Measurements from ENCODE around the gene SLC27A6. TPM values are rescaled to one million over a fixed set of nuclear protein-coding genes. Genes with fewer than 3 reads are reported as not detected.

The SLC27A6 gene
- polyA plus RNA-seq, 1 donor (not counting 4 experiments of a cell fraction or from before 2014, with no cell fraction given): 0.80 TPM

DNA sequence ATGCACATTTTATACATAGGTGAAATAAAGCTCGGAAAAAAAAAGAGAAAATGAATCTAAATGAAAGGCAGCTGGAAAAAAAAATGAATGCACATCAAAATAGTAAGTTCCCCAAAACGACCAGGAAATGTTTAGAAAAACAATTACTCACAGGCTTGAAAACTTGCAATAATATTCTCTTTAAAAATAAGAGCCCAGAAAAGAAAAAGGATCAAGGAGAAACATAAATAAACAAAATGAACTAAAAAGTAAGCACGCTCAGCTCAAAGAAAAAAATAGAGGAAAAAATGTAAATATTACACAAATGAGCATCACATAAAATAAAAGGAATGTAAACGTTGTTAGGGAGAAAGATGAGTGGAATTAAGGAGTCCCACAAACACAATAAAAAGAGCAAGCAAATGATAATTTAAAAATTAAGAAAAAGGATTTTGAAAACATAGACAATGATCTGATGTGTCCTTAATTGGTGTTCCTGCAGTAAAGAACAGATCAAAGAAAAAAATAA is 54.2 kb downstream of the SLC27A6 start:
- Histone ChIP-seq H3K27me3 (ENCODE audit: control insufficient read depth, extremely low read depth, insufficient read depth, low read length) (no peaks in the 10 kb centered on the region), H3K9me1 (ENCODE audit: control insufficient read depth, extremely low read depth, insufficient read depth, low read length) (no peaks in the 10 kb centered on the region), H3K9ac (ENCODE audit: control insufficient read depth, extremely low read depth, insufficient read depth, low read length) (no peak overlapping the region), H3K4me3 (ENCODE audit: control insufficient read depth in 2 of 3, extremely low read depth in 1 of 3, insufficient read depth in 2 of 3, low read depth in 1 of 3, low read length in 3 of 3) (no peak overlapping the region), H3K4me1 (ENCODE audit: control insufficient read depth, extremely low read depth, insufficient read depth, low read length) (no peaks in the 10 kb centered on the region), H4K20me1 (ENCODE audit: control insufficient read depth, extremely low read depth, insufficient read depth, low read length) (no peaks in the 10 kb centered on the region), H3K4me2 (ENCODE audit: control insufficient read depth, extremely low read depth, insufficient read depth, low read depth, low read length) (no peak overlapping the region), H3K36me3 (ENCODE audit: control insufficient read depth in 2 of 2, extremely low read depth in 1 of 2, insufficient read depth in 2 of 2, low read length in 2 of 2) (no peaks in the 10 kb centered on the region), H3K79me2 (ENCODE audit: control insufficient read depth, insufficient read depth, low read length) (no peaks in the 10 kb centered on the region), H3K9me3 (ENCODE audit: control insufficient read depth, low read depth, low read length) (no peaks in the 10 kb centered on the region), H2AFZ (ENCODE audit: control insufficient read depth, low read length) (no peak overlapping the region), H3K27ac (ENCODE audit: control insufficient read depth, insufficient read depth, low read length) (no peak overlapping the region)
- FAIRE-seq (no peak), DNase-seq (ENCODE audit: low read depth, low spot score) (no peak)
- TF ChIP-seq EZH2 (IDR thresholded peaks at IDR 0.05; ENCODE audit: low read length) (no peak), CTCF (optimal IDR thresholded peaks at IDR 0.05 in 1 of 3, IDR thresholded peaks at IDR 0.05 in 1 of 3, conservative IDR thresholded peaks at IDR 0.05 in 1 of 3; ENCODE audit: extremely low read depth in 1 of 3, insufficient read depth in 2 of 3, low read length in 3 of 3) (no peak)
- dilution Hi-C loops (cut with MboI; ENCODE audit: extremely low pct_ligation_motif_present, low sequenced_read_pairs): no loop called here

DNA sequence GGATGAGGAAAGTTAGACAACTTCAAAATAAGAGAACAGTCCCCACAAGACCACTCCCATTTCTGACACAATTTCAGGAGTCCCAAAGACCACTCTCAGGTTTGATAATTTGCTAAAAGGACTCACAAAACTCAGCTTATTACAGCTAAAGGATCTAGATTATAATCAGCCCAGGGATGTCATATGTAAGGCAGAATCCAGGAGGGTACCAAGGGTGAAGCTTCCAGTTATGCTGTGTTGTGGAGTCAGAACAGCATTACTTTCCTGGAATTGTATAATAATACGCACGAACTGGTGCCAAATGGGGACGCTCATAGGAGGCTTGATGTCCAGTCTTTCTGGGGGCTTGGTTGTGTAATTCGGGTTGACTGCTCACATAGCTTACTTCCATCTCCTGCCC is 55.4 kb downstream of the SLC27A6 start:
- no peak for FAIRE-seq

More for the DNA sequence above, 55.4 kb downstream of the SLC27A6 start:
- H3K4me3 ChIP-seq (ENCODE audit: control insufficient read depth in 2 of 3, extremely low read depth in 1 of 3, insufficient read depth in 2 of 3, low read depth in 1 of 3, low read length in 3 of 3): no peak overlapping the region
- H3K36me3 ChIP-seq (ENCODE audit: control insufficient read depth in 2 of 2, extremely low read depth in 1 of 2, insufficient read depth in 2 of 2, low read length in 2 of 2): no peaks in the 10 kb centered on the region
- no peak overlapping the region for H2AFZ ChIP-seq (ENCODE audit: control insufficient read depth, low read length)
- H3K4me2 ChIP-seq (ENCODE audit: control insufficient read depth, extremely low read depth, insufficient read depth, low read depth, low read length): no peak overlapping the region
- no peak overlapping the region for H3K9ac ChIP-seq (ENCODE audit: control insufficient read depth, extremely low read depth, insufficient read depth, low read length)
- DNase-seq (ENCODE audit: low read depth, low spot score): no peak
- H3K9me3 ChIP-seq (ENCODE audit: control insufficient read depth, low read depth, low read length): no peaks in the 10 kb centered on the region
- dilution Hi-C loops (cut with MboI; ENCODE audit: extremely low pct_ligation_motif_present, low sequenced_read_pairs): no loop called here
- H3K79me2 ChIP-seq (ENCODE audit: control insufficient read depth, insufficient read depth, low read length): no peaks in the 10 kb centered on the region
- H4K20me1 ChIP-seq (ENCODE audit: control insufficient read depth, extremely low read depth, insufficient read depth, low read length): no peaks in the 10 kb centered on the region
- no peak overlapping the region for H3K27ac ChIP-seq (ENCODE audit: control insufficient read depth, insufficient read depth, low read length)
- no peaks in the 10 kb centered on the region for H3K27me3 ChIP-seq (ENCODE audit: control insufficient read depth, extremely low read depth, insufficient read depth, low read length)
- H3K9me1 ChIP-seq (ENCODE audit: control insufficient read depth, extremely low read depth, insufficient read depth, low read length): no peaks in the 10 kb centered on the region
- H3K4me1 ChIP-seq (ENCODE audit: control insufficient read depth, extremely low read depth, insufficient read depth, low read length): no peaks in the 10 kb centered on the region
- no peak for TF ChIP-seq CTCF (optimal IDR thresholded peaks at IDR 0.05 in 1 of 3, IDR thresholded peaks at IDR 0.05 in 1 of 3, conservative IDR thresholded peaks at IDR 0.05 in 1 of 3; ENCODE audit: extremely low read depth in 1 of 3, insufficient read depth in 2 of 3, low read length in 3 of 3)
- no peak for TF ChIP-seq EZH2 (IDR thresholded peaks at IDR 0.05; ENCODE audit: low read length)
